GM12801 (cell line): Measurements from ENCODE around the gene CDH4.

ENCODE experiments used
- CTCF ChIP-seq: IDR thresholded peaks from one replicate; pipeline ENCODE4 v1.5.1; 2011; ENCODE audit warnings: control low read depth; ENCODE audit not compliant: insufficient read length; ENCODE audit errors: extremely low read depth

CDH4 gene

GRCh38 chr20:61510778-61511330 is 258.8 kb downstream of the CDH4 start:
- TF ChIP-seq CTCF, result no peak

- no peak for TF ChIP-seq CTCF
Observed at GRCh38 chr20:61512475-61512874, 260.4 kb downstream of the CDH4 start.

GRCh38 chr20:61513124-61514017 is 261.3 kb downstream of the CDH4 start:
- TF ChIP-seq CTCF, result no peak

GRCh38 chr20:61514018-61514365 is 261.9 kb downstream of the CDH4 start:
- no peak for TF ChIP-seq CTCF

GRCh38 chr20:61514396-61514795 is 262.3 kb downstream of the CDH4 start:
- TF ChIP-seq CTCF, result no peak

- no peak for TF ChIP-seq CTCF
Observed at GRCh38 chr20:61514805-61515505, 262.9 kb downstream of the CDH4 start.

- TF ChIP-seq CTCF, result no peak
Observed at GRCh38 chr20:61515922-61516321, 263.9 kb downstream of the CDH4 start.
